ENCODE data around the gene CT45A3.
"Not testable (repeated sequence)": the region's sequence is repeated elsewhere in the genome, so short reads cannot be mapped to it uniquely, and the experiment has no call there.

Gene CT45A3

GRCh38 chrX:135768091-135768490 lies at the start of gene CT45A3:
Gene CT45A3 (minus strand): TSS chrX:135768191. CDS start chrX:135764444, 3,747 bp downstream.
- not testable (repeated sequence) for DNase-seq

GRCh38 chrX:135802687-135803086 lies 34.7 kb upstream of the CT45A3 start, which contains the start of gene CT45A6:
Gene CT45A6 (minus strand): TSS chrX:135802787. CDS start chrX:135798993, 3,794 bp downstream.
- DNase-seq = not testable (repeated sequence)

GRCh38 chrX:135785403-135785802 lies 17.4 kb upstream of the CT45A3 start, which contains the start of gene CT45A5:
Gene CT45A5 (minus strand): TSS chrX:135785503. CDS start chrX:135781729, 3,774 bp downstream.
- DNase-seq = not testable (repeated sequence)

- not testable (repeated sequence) for DNase-seq
These were observed 23.3 kb downstream of the CT45A3 start for GRCh38 chrX:135744739-135745138.

DNA sequence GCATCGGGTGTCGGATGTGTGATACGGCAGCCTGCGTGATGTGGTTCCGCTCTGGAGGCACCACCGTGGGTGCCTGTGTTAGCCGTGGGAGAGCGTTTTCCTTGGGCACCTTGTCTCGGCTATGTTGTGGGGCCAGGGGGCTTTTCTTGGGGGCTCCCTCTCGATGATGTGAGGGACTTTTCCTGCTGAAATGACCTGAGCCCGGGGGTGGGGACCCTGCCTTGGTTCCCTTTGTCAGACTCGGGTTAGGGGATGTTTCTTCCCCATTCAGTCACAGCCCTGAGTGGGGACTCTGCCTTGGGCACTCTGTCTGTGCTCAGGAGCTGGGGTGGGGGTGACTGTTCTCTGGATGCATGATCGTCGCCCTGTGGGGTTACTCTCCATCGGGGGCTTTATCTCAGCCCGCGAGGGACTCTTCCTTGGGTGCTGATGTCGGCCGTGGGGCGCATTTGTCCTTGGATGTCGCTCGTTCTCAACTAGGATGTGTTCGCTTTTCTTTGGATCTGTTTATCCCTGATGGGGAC lies 26.7 kb downstream of the CT45A3 start:
- no peak for DNase-seq

GRCh38 chrX:135740681-135741149 lies 27.3 kb downstream of the CT45A3 start:
- peak; percentile 43 to 63 for DNase-seq

DNA sequence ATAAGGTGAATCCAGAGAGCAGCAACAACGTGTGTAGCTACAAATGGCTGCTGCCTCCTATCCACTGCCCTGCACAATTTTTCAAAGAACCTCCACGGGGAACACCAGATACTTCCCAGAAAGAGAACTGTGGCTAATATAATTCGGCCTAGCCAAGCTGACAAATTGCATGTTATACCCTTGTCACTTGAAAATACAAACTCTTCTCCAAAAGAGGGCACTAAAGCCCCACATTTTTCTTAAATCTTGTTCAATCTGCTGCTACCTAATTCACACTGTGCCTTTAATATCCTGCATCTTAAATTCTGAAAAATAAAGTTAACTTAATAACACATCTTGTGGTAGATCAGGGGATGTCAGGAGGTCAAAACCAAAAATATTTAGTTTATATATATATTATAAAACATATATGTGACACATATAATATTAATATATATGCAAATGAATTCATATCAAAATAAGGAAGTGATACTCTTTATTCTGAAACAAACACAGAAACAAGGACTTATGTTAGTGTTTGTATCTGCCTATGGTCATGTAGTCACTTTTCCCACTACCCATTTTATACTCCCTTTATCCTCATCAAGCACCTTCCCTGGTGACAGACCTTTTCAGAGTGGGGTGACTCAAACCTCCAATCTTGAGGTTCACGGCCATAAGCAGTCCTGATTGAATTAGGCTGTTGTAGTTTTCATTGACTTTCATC lies 30.5 kb downstream of the CT45A3 start:
- DNase-seq = no peak

- not testable (repeated sequence) for DNase-seq
These were observed 33.3 kb downstream of the CT45A3 start for GRCh38 chrX:135734666-135735065.

DNA sequence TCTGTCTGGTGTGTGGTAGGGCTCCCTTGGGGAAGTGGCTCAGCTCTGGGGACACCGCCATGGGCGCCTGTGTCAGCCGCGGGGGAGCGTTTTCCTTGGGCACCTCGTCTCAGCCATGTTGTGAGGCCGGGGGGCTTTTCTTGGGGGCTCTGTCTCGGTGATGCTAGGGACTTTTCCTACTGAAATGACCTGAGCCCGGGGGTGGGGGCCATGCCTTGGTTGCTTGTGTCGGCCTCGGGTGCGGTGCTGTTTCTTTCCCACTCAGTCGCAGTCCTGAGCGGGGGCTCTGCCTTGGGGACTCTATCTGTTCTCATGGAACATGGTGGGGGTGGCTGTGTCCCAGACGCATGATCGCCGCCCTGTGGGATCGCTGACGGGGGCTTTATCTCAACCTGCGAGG lies 54.2 kb downstream of the CT45A3 start:
- DNase-seq = no peak

DNA sequence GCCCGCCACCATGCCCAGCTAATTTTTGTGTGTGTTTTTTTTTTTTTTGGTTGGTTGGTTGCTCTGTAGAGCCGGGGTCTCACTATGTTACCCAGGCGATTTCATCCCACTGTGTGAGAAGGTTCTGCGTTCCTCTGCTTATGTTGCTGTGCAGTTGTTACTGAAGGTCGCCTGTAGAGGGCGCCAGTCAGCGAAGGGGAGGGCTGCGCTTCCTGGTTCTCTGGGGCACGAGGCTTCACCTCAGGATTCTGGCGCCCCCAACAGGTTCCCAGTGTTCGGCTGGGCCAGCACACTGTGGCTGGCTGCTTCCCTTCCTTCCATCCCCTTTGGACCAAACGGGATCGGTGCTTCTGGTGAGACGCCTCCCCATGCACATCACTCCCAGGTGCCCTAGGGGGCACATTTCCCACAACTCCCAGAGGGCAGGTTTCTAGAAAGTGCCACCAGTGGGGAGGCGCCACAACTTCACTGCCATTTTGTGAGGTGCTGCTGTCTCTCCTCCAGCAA lies 54.8 kb downstream of the CT45A3 start, which contains the start of gene CT45A1:
TSS of gene CT45A1 (plus strand) at position 457 of the 507 bp plus-strand sequence. CDS start 5,302 bp downstream, outside the sequence.
- DNase-seq = peak; percentile 13 to 52

Data from stimulated activated CD4-positive, alpha-beta T cell treated with anti-CD3 and anti-CD28 coated beads, Interleukin-2, amount 100 ng/mL, for 48 hours (primary cell).